ENCODE data around the gene CDK17. TPM values are rescaled to one million over a fixed set of nuclear protein-coding genes. Genes with fewer than 3 reads are reported as not detected.

The CDK17 gene
- total and polyA plus RNA-seq, 9 of the 15 experiments (the other 6 are each of a cell fraction or from before 2014, with no cell fraction given), result 4.8 to 39.3 (median 21.6) TPM

- TF ChIP-seq, protein P1, sequence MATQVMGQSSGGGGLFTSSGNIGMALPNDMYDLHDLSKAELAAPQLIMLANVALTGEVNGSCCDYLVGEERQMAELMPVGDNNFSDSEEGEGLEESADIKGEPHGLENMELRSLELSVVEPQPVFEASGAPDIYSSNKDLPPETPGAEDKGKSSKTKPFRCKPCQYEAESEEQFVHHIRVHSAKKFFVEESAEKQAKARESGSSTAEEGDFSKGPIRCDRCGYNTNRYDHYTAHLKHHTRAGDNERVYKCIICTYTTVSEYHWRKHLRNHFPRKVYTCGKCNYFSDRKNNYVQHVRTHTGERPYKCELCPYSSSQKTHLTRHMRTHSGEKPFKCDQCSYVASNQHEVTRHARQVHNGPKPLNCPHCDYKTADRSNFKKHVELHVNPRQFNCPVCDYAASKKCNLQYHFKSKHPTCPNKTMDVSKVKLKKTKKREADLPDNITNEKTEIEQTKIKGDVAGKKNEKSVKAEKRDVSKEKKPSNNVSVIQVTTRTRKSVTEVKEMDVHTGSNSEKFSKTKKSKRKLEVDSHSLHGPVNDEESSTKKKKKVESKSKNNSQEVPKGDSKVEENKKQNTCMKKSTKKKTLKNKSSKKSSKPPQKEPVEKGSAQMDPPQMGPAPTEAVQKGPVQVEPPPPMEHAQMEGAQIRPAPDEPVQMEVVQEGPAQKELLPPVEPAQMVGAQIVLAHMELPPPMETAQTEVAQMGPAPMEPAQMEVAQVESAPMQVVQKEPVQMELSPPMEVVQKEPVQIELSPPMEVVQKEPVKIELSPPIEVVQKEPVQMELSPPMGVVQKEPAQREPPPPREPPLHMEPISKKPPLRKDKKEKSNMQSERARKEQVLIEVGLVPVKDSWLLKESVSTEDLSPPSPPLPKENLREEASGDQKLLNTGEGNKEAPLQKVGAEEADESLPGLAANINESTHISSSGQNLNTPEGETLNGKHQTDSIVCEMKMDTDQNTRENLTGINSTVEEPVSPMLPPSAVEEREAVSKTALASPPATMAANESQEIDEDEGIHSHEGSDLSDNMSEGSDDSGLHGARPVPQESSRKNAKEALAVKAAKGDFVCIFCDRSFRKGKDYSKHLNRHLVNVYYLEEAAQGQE (IDR thresholded peaks at IDR 0.05; ENCODE audit: borderline replicate concordance), result no peak
- TF ChIP-seq, protein P1 (CRISPR knock-in tag; IDR thresholded peaks at IDR 0.05; ENCODE audit: low read depth), result no peak
- no peak for TF ChIP-seq SMARCC2 (IDR thresholded peaks at IDR 0.05; ENCODE audit: low read depth)
- no peak for TF ChIP-seq ATF1 (CRISPR knock-in tag; IDR thresholded peaks at IDR 0.05)
- TF ChIP-seq ATF1 (tag; IDR thresholded peaks at IDR 0.05), result no peak
- no peak for TF ChIP-seq CCNT2 (IDR thresholded peaks at IDR 0.05; ENCODE audit: borderline replicate concordance, extremely low read depth, insufficient read length, low read depth, low read length)
- TF ChIP-seq HMGN3 (IDR thresholded peaks at IDR 0.05; ENCODE audit: borderline replicate concordance, extremely low read depth, insufficient read length, low read depth, low read length), result no peak
- TF ChIP-seq RBM39 (optimal IDR thresholded peaks at IDR 0.05; ENCODE audit: low read depth, low read length), result no peak
- no peak for TF ChIP-seq NR3C1 (CRISPR knock-in tag; IDR thresholded peaks at IDR 0.05)
Observed at GRCh38 chr12:96302687-96303310, 97.4 kb downstream of the CDK17 start (continued).

Measured in K562 (cell line).